IPS DF 4.7 (cell line): ENCODE data around the gene CADM4.

Experiments
- DNase-seq: peaks from one replicate; pipeline ENCODE4 v3.0.0-alpha.2; 2013; ENCODE audit warnings: low spot score; ENCODE audit errors: extremely low read depth

Gene CADM4

GRCh38 chr19:43634872-43635560 lies 4.6 kb downstream of the CADM4 start:
- DNase-seq, result no peak

GRCh38 chr19:43634506-43634871 lies 5.2 kb downstream of the CADM4 start:
- no peak for DNase-seq

GRCh38 chr19:43634068-43634467 lies 5.6 kb downstream of the CADM4 start:
- no peak for DNase-seq

GRCh38 chr19:43633520-43633919 lies 6.1 kb downstream of the CADM4 start:
- no peak for DNase-seq

- no peak for DNase-seq
Measured at GRCh38 chr19:43631491-43631890, 8.2 kb downstream of the CADM4 start.

- no peak for DNase-seq
Measured at GRCh38 chr19:43628646-43629326, 10.9 kb downstream of the CADM4 start.

- DNase-seq, result no peak
Measured at GRCh38 chr19:43626838-43627237, 12.8 kb downstream of the CADM4 start.

- no peak for DNase-seq
Measured at GRCh38 chr19:43625918-43626579, 13.6 kb downstream of the CADM4 start.

- no peak for DNase-seq
Measured at GRCh38 chr19:43624933-43625332, 14.7 kb downstream of the CADM4 start.

GRCh38 chr19:43623889-43624670 lies 15.6 kb downstream of the CADM4 start:
- no peak for DNase-seq

- DNase-seq, result no peak
Measured at GRCh38 chr19:43622956-43623355, 16.7 kb downstream of the CADM4 start.

- no peak for DNase-seq
Measured at GRCh38 chr19:43622070-43622469, 17.6 kb downstream of the CADM4 start.

GRCh38 chr19:43620061-43621001 lies 19.3 kb downstream of the CADM4 start:
- DNase-seq, result no peak

- DNase-seq, result no peak
Measured at GRCh38 chr19:43619262-43620060, 20.2 kb downstream of the CADM4 start, which contains the start of gene ZNF428. TSS of gene ZNF428 (minus strand) at chr19:43619629. CDS start at chr19:43614304, 5,325 bp downstream.

GRCh38 chr19:43618921-43619261 lies 20.8 kb downstream of the CADM4 start:
- no peak for DNase-seq

GRCh38 chr19:43616954-43617353 lies 22.7 kb downstream of the CADM4 start:
- no peak for DNase-seq

GRCh38 chr19:43616306-43616705 lies 23.3 kb downstream of the CADM4 start:
- DNase-seq, result no peak

- no peak for DNase-seq
Measured at GRCh38 chr19:43612374-43612773, 27.3 kb downstream of the CADM4 start.

- DNase-seq, result no peak
Measured at GRCh38 chr19:43611788-43612187, 27.9 kb downstream of the CADM4 start, which contains the start of gene SRRM5. TSS of gene SRRM5 (plus strand) at chr19:43612088. CDS start at chr19:43612122, 34 bp downstream.

- no peak for DNase-seq
Measured at GRCh38 chr19:43610493-43610892, 29.2 kb downstream of the CADM4 start.
